GF-D8 (cell line): ENCODE measurements around the gene ZSCAN29.
"Not testable (repeated sequence)": the region's sequence is repeated elsewhere in the genome, so short reads cannot be mapped to it uniquely, and the experiment has no call there.

Source experiments
- DNase-seq: peaks from one replicate; lab custom pipeline; 2025; lab: John Stamatoyannopoulos, UW

Gene ZSCAN29

DNA sequence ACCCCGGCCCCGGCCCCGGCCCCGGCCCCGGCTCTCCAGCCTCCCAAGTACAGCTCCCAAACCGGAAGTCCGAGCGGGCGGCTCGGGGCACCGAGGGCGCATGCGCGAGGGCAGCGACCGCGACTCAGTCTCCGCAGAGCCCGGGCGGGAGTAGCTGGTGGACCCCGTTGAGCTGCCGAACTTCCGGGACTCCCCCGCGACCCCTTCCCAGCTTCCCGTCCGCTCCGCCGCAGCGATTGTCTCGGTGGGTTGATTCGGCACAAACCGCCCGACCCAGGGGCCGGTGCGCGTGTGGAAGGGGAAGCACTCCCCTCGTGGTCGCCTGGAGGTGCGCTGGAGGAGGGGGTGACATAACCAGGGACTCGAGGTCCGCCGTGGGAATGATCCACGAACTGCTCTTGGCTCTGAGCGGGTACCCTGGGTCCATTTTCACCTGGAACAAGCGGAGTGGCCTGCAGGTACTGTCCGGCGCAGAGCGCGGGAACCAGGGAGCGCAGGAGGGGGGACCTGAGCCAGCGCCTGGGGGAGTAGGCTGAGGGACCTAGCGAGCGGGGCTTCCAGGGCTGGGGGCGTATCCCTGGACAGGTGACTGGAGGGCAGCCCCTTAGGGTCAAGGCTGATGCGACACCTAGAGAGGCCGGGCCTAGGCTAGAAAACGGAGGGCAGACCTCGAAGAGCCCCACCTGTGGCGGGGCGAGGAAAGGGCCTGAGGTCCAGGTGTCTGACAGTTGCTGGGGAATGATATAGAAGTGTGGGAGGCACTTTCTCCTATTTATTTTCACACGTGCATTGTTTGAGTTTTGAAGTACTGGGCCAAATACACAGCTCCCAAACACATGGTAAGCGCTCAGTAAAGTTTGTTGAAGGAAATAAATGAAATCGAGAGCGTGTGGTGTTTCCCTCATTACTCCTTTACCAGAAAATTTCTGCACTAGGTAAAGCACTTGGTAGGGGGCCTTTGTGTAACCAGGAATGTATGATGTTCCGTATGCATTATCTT, at the start of gene ZSCAN29, which contains the start of gene TUBGCP4:
ZSCAN29 (minus strand) TSS at position 69 of the 1,000 bp plus-strand sequence. CDS start 1,130 bp downstream, outside the sequence.
TUBGCP4 (plus strand) TSS at position 127 of the 1,000 bp plus-strand sequence; CDS start at position 381, 254 bp downstream.
- peak; percentile 22 for DNase-seq

DNA sequence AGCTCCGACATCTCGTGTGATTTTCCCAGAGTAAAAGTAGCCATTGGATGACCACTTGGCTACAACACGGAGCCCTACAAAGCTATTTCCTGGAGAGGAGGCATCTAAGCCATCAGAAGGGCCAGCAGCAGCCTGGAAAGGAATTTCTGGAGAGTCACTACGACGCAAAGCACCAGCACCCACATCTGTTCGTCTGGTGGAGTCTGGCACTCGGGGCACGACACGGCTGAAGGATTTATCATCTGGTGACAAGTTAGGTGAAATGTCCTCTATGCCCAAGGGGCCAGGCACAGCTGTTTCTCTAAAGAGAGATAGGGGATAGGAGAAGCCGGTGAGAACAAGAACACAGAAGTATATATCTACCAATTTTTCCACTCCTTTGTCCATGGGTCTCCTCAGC, 49.6 kb upstream of the ZSCAN29 start:
- DNase-seq = no peak

DNA sequence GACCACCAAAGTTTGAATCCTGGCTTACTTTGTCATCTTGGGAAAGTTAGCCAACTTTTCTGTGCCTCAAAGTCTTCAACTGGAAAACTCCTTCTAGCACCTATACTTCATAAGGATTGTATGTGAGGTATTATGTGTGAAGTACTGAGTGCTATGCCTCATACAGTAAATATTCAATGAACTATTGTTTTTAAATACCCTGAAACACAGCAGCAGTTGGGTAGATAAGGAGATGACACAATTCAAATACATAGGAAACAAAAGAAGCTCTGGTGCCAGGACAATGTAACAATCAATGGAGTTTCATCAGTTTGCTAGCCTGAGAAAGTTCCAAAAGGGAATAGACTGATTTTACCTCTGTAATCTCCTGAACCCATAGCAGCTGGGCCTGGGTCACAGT, 43.4 kb upstream of the ZSCAN29 start:
- no peak for DNase-seq

- no peak for DNase-seq
These were observed 41.3 kb upstream of the ZSCAN29 start for GRCh38 chr15:43412096-43412495.

GRCh38 chr15:43410572-43411214, 39.9 kb upstream of the ZSCAN29 start:
- no peak for DNase-seq

DNA sequence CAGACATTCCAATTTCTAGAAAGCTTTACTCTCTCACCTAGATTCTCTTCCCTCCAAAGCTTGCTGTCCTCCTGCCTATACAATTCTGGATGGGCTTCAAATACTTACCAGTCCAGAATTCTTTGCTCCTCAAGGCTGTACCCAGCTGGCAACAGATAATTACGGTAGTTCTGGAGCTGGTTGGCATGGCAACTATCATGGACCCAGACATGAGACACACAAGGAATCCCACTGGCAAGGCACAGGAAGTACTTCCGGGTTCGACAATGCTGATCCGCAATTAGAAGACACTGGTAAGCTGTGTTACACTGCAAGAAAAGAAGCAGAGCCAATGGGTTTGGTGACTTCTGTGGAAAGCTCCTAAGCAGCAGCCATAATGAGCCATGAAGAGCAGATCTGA, 37.9 kb upstream of the ZSCAN29 start:
- no peak for DNase-seq

DNA sequence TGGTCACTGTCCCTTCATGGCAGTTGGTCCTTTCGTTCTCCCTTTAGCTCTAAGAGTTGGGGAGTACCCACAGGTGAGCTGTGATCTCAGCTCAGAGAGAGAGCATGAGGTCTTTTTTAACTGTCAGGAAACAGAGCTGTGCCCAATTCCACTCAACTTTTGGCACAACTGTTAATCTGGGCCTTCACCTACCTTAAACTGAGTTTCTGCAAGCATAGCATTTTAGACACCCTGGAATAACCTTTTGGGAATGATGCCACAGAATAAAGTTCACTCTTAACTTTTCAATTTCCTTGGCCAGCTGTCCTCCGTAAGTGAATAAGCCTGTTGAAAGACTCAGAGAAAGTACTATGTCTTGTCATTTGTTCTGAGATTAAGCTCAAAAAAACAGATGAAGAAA, 36.0 kb upstream of the ZSCAN29 start:
- no peak for DNase-seq

GRCh38 chr15:43406189-43406588, 35.3 kb upstream of the ZSCAN29 start:
- DNase-seq = no peak

DNA sequence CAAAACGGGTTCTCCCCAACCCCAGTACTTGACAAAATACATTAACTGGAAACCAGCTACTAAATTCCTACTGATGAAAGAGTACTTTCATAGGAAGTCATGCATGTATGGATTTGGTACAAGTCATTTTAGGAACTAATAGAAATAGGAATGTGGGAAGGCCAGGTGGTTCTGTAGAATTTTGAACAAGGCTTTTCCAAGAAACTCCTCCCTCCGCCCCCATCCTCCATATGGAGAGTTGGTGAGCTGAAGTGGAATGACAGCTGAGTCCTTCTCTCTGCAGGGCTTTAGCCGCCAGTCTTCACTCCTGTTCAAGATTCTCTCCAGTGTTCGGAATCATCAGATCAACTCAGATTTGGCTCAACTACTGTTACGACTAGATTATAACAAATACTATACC, 33.3 kb upstream of the ZSCAN29 start:
- DNase-seq = no peak

DNA sequence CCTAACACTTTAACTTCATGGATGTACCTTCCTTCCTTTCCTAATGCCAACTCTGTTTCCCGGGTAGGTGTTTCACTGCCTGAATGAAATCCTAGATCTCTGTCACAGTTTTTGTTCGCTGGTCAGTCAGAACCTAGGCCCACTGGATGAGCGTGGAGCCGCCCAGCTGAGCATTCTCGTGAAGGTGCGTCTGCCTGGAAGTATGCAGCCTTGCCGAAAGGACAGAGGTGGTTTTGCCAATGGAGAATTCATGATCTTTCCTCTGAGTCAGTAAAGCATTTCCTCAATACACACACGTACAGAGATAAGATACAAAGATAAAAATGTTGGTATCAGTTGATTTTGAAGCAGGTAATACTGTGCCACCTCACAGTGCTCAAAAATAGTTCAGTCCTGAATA, 32.8 kb upstream of the ZSCAN29 start:
- DNase-seq = no peak

DNA sequence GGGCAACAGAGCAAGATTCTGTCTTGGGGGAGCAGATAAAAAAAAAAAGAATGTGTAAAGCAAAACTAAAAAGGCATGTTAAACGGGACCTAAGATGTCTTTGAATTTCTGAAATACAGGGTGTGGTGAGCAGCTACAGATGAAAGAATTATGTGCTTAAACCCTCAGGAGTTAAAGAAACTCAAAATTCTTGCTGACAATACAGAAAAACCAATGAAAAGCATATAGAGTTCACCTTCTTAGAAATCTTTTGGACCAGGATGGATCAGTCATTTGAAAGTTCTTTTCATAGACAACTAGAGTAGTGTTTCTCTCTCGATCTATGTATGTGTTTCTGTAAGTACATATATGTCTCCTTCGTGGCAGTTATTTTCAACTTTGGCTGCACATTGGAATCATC, 31.4 kb upstream of the ZSCAN29 start:
- DNase-seq = no peak

DNA sequence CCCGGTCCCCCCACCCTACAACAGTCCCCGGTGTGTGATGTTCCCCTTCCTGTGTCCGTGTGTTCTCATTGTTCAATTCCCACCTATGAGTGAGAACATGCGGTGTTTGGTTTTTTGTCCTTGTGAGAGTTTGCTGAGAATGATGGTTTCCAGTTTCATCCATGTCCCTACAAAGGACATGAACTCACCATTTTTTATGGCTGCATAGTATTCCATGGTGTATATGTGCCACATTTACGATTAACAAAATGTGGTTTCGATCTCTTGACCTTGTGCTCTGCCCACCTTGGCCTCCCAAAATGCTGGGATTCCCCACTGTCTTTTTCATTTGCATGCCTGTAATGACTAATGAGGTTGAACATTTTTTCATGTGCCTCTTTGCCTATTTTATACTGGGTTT, 22.7 kb upstream of the ZSCAN29 start:
- not testable (repeated sequence) for DNase-seq

- DNase-seq = no peak
These were observed 19.9 kb upstream of the ZSCAN29 start for GRCh38 chr15:43390723-43391122.

GRCh38 chr15:43383070-43383469, 12.2 kb upstream of the ZSCAN29 start:
- DNase-seq = no peak

GRCh38 chr15:43382310-43382709, 11.5 kb upstream of the ZSCAN29 start:
- DNase-seq = no peak

GRCh38 chr15:43378601-43379000, 7.8 kb upstream of the ZSCAN29 start:
- no peak for DNase-seq

DNA sequence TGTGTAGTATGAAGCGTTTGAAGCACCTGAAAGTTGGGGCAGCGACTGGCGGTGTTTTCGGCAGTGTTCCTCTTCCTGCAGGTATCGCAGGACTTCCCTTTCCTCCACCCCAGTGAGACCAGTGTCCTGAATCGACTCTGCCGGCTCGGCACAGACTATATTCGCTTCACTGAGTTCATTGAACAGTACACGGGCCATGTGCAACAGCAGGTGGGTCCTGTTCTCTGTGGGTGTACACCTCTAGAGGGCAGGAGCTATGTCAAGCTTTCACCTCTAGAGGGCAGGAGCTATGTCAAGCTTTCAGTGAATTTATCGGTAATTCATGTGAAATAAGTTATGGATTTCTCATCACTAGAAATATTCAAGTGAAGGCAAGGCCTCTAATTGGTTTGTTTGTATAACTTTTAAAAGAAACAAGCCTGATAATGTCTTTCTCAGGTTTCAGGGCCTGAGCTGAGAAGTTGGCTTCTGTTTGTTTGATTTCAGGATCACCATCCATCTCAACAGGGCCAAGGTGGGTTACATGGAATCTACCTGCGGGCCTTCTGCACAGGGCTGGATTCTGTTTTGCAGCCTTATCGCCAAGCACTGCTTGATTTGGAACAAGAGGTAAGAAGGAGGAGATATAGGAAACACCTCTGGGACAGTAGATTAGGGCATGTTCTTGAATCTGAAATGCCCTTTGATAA, 5.3 kb upstream of the ZSCAN29 start:
- no peak for DNase-seq

- DNase-seq = no peak
These were observed 401 bp downstream of the ZSCAN29 start for GRCh38 chr15:43370310-43370974.

- no peak for DNase-seq
These were observed 9.4 kb downstream of the ZSCAN29 start for GRCh38 chr15:43361313-43361903.

DNA sequence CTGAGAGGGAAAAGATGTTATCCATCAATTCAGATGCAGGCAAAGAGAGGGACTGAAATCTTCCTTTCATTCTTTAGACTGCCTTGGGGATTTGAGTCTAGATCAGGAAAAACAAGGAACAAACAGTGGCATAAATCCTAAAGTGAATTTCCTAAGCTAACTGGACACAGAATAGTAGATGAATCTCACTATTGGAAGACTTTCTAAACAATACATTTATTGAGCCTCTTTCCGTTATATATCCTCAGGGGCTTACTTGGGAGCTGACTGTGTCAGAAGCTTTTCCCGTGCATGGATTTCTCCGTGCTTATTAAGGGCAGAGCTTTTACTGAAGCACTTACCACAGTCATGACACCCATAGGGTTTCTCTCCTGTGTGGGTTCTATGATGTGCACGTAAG, 10.0 kb downstream of the ZSCAN29 start:
- no peak for DNase-seq

GRCh38 chr15:43352693-43353382, 18.0 kb downstream of the ZSCAN29 start:
- no peak for DNase-seq
